ENCODE data around the gene MPLKIP.

MPLKIP gene

DNA sequence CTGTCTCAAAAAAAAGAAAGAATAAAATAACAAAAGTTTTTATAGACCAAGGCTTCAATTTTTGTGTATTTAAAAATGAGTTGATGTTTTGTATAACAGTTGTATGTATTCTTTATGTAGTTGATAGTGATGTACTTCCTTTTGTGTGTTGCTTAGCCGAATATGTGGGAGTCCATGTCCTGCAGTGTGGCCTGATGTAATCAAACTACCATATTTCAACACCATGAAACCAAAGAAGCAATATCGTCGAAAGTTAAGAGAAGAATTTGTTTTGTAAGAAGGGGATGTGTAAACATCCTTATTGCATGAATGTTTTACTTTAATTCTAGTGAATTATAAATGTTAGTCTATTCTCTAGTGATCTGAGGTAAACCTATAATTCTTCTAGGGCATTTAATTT is 56.6 kb downstream of the MPLKIP start:
- no peak overlapping the region for H3K27ac ChIP-seq (ENCODE audit: low read length)
- no peak overlapping the region for H3K4me2 ChIP-seq (ENCODE audit: insufficient read depth, low read length)
- no peaks in the 10 kb centered on the region for H3K79me2 ChIP-seq (ENCODE audit: insufficient read depth, low read length)
- H3K27me3 ChIP-seq (ENCODE audit: insufficient read depth, low read length, poor library complexity): no peaks in the 10 kb centered on the region
- no peaks in the 10 kb centered on the region for H3K9me3 ChIP-seq (ENCODE audit: insufficient read depth, low read length, severe bottlenecking)
- ATAC-seq (ENCODE audit: insufficient read depth, low read depth): no peak
- H2AFZ ChIP-seq (ENCODE audit: low read depth, low read length): no peak overlapping the region
- no peak overlapping the region for H3K9ac ChIP-seq (ENCODE audit: low read depth, low read length)
- DNase-seq: no peak
- H3K4me3 ChIP-seq (ENCODE audit: low read depth in 1 of 2, low read length in 2 of 2): no peak overlapping the region
- H3K36me3 ChIP-seq (ENCODE audit: insufficient read depth, low read length): peaks cover 8% of the 10 kb centered on the region; the same call in 1 of the 2 replicates
- TF ChIP-seq EZH2 (IDR thresholded peaks at IDR 0.05; ENCODE audit: borderline replicate concordance, low read depth, low read length, severe bottlenecking): no peak
- TF ChIP-seq, protein P1, sequence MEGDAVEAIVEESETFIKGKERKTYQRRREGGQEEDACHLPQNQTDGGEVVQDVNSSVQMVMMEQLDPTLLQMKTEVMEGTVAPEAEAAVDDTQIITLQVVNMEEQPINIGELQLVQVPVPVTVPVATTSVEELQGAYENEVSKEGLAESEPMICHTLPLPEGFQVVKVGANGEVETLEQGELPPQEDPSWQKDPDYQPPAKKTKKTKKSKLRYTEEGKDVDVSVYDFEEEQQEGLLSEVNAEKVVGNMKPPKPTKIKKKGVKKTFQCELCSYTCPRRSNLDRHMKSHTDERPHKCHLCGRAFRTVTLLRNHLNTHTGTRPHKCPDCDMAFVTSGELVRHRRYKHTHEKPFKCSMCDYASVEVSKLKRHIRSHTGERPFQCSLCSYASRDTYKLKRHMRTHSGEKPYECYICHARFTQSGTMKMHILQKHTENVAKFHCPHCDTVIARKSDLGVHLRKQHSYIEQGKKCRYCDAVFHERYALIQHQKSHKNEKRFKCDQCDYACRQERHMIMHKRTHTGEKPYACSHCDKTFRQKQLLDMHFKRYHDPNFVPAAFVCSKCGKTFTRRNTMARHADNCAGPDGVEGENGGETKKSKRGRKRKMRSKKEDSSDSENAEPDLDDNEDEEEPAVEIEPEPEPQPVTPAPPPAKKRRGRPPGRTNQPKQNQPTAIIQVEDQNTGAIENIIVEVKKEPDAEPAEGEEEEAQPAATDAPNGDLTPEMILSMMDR (IDR thresholded peaks at IDR 0.05; ENCODE audit: borderline replicate concordance, extremely low read depth, low read length, poor library complexity, severe bottlenecking): no peak
- no peaks in the 10 kb centered on the region for H4K20me1 ChIP-seq (ENCODE audit: insufficient read depth, low read length)
- H3K4me1 ChIP-seq (ENCODE audit: insufficient read depth, low read length): no peaks in the 10 kb centered on the region

Data from DND-41 (cell line).